GM19463 (cell line): Measurements from ENCODE around the gene PDCL3.

ENCODE experiments used
- ATAC-seq: cut with Tn5 transposase; IDR thresholded peaks from one replicate; pipeline ENCODE4 v1.9.1; 2021; ENCODE audit warnings: mild to moderate bottlenecking, moderate library complexity; ENCODE audit not compliant: unreplicated experiment

PDCL3 gene

GRCh38 chr2:100611079-100612029, 48.6 kb downstream of the PDCL3 start:
- ATAC-seq: no peak

DNA sequence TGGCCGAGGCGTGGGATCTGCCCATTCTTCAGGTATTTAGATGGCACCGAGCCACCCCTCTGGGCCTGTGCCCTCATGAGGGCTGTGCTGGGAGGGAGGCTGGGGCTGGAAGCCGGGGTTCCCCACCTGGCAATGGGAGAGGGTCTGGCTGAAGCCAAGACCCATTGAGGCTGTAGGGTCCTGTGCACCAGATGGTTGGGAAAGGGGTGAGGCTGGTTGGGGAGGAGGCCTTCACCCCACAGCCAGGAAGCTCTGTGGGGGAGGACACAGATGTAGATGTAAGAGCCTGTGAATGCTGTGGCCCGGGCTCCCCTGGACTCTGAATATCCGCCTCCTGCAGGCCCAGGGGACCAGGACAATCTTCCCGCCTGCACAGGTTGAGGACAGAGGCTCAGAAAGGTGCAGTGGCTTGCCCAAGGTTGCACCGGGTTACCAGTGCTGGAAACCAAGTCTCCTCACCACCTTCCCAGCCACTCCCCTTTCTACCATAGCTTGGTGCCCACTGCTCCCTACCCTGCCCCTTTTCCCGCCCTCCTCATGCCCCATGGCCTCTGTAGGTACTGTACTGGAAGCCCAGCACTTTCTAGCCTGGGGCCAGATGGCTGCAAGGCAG, 49.7 kb downstream of the PDCL3 start:
- no peak for ATAC-seq

DNA sequence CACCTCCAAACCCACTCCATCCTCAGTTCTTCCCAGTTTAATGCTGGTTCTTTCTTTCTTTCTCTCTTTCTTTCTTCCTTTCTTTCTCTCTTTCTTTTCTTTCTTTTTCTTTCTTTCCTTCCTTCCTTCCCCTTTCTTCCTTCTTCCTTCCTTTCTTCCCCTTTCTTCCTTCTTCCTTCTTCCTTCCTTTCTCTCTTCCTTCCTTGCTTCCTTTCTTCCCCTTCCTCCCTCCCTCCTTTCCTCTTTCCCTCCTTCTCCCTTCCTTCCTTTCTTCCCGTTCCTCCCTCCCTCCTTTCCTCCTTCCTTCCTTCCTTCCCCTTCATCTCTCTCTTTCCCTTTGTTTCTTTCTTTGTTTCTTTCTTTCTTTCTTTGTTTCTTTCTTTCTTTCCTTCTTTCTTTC, 50.9 kb downstream of the PDCL3 start:
- no peak for ATAC-seq

DNA sequence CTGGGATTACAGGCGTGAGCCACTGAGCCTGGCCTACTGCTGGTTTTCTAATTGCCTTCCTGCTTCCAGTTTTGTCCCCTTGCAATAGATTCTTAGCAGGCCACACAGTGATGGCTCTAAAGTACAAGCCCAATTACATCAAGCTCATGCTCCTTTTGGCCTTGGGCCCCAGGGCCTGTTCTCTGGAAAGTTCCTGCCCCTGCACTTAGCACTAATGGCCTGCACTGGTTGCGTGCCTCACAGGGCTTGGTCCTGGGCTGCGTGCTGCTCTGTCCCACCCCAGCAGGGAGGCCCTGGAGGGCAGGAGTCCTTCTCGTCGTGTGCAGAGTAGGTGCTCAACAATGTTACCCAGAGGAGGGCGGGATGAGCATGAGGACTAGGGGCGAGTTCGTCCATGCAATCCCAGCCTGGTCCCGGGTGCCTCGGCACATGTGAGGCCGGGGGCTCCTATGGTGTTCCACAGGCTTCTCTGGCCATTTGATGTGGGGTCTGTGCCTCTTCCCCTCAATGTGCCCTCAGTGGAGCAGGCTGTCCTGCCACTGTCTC, 51.7 kb downstream of the PDCL3 start:
- ATAC-seq: no peak

GRCh38 chr2:100615471-100615870, 52.7 kb downstream of the PDCL3 start:
- no peak for ATAC-seq

- ATAC-seq: no peak
Observed at GRCh38 chr2:100615886-100616285, 53.1 kb downstream of the PDCL3 start.

DNA sequence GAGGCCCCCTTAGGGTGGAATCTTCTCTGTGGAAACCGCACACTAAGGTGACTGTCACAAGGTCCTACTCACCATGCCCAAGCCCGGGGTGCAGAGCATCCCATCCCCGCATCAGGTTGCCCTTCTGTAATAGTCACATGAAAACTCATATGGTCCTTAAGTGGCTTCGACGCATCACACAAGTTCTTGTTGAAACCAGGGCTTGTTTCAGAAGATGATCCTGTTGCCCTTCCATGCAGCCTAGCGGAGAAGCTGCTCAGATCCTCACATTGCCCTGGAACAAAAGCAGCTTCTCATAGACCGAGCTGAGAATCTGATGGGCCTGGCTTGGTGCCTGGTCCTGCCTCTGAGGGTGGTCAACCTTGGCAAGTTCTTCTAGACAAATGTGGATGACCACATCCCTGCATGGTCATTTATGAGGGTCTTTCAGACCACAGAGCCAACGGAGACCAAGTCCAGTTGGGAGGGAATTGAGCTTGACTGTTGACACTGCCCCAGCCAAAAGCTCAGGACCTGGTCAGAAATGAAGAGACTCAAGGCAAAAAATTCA, 54.1 kb downstream of the PDCL3 start:
- no peak for ATAC-seq

DNA sequence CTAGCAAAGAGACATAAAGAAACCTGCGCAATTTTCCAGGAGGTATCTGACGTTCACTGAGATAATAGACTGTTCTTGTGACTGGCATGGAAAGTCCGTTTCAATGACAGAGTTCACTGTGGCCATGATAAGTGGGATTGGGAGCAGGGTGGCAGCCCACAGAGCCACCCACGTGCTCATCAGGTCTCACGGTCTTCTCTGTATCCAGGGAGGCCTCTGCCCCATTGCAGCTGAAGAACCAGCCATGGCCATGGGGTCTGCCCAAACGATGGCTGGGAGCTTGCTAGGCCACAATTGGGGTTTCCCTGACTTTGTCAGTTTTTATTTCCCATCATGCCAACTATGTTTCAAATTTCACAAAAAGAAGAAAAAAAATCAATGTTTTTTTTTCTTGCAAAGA, 57.2 kb downstream of the PDCL3 start:
- no peak for ATAC-seq

DNA sequence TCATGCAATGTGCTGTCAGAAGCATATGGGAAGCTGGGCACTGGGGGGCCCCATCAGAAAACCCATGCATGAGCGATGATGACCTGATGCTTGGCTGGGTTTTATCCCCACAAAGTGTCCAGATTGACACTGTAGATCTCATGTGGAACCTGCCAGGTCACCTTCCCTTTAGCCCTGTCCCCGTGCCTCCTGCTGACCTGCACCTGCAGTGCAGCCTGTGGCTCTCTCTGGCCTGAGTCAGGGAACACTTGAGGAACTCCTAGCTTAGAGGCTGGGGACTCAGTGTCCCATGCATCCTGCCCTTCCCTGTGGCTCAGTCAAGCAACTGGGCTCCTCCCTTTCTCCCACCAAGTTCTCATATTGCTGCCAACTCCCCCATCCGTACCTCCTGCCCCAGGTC, 57.7 kb downstream of the PDCL3 start:
- no peak for ATAC-seq

- no peak for ATAC-seq
Observed at GRCh38 chr2:100621371-100621951, 58.7 kb downstream of the PDCL3 start.

DNA sequence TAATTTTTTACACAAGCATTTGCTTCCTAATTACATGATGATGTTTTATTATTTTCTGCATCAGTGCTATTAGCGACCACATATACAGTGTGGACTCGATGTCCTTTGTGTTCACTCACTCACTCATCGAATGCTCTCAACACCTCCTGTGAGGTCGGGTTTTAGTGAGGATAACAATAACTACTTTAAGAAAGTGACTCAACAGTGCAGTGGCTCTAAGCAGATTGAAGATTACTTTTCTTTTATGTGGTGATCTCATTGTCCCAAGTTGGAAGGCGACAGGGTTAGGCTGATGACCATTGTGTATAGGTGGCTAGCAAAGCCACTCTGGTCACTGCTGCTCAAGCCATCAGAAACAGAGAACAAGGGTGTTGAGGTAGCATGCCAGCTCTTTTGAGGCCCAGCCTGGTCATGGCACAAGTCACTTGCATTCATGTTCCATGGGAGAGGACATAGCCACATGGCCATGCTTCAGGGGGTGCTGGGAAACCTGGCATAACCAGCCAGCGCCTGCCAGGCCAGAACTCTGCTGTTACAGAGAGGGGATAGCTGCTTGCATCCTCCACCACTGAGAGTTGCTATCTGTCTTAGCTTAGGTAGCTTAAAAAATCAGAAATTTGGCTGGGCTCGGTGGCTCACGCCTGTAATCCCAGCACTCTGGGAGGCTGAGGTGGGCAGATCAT, 60.4 kb downstream of the PDCL3 start:
- ATAC-seq: no peak

GRCh38 chr2:100623930-100624329, 61.1 kb downstream of the PDCL3 start:
- ATAC-seq: no peak

- ATAC-seq: no peak
Observed at GRCh38 chr2:100624536-100624935, 61.7 kb downstream of the PDCL3 start.

- ATAC-seq: no peak
Observed at GRCh38 chr2:100625717-100626116, 62.9 kb downstream of the PDCL3 start.
